Thoracic aorta (tissue), 2 donors: Measurements from ENCODE around the gene PKDCC. TPM values are rescaled to one million over a fixed set of nuclear protein-coding genes. Genes with fewer than 3 reads are reported as not detected.

Source experiments
- ATAC-seq: fragments of 150-250 bp; one replicate; pipeline ENCODE4 v1.8.0; 2017; ENCODE audit warnings: low read depth; ENCODE audit not compliant: insufficient number of reproducible peaks, low FRiP score
- DNase-seq: peaks from one replicate; pipeline ENCODE4 v3.0.0-alpha.2; 2020; ENCODE audit warnings: low spot score
- H3K27ac ChIP-seq, 2 donors: fragments of 200-600 bp; sonication (generic); 1 replicate in 1 of 2; 2 replicates in 1 of 2; pipeline ENCODE4 v1.5.1; 2016; ENCODE audit warnings: mild to moderate bottlenecking in 2 of 2, moderate library complexity in 2 of 2
- H3K27me3 ChIP-seq: fragments of 200-600 bp; sonication (generic); replicated peaks from 2 replicates; pipeline ENCODE4 v1.6.0; 2016; ENCODE audit warnings: mild to moderate bottlenecking; ENCODE audit not compliant: insufficient read depth
- H3K36me3 ChIP-seq: fragments of 200-600 bp; sonication (generic); one replicate; pipeline ENCODE4 v1.5.1; 2016
- H3K4me1 ChIP-seq, 2 donors: fragments of 200-600 bp; sonication (generic); 1 replicate in 1 of 2; 2 replicates in 1 of 2; pipeline versions ENCODE4 v1.5.1 to v1.6.0; 2016; ENCODE audit warnings: low read depth in 2 of 2, mild to moderate bottlenecking in 1 of 2; ENCODE audit not compliant: control insufficient read depth in 1 of 2
- H3K4me3 ChIP-seq: fragments of 200-600 bp; sonication (generic); 2 replicates; pipeline ENCODE4 v1.5.1; 2016; ENCODE audit warnings: mild to moderate bottlenecking
- H3K9me3 ChIP-seq: fragments of 200-600 bp; sonication (generic); 2 replicates; pipeline ENCODE4 v1.5.1; 2016
- total RNA-seq, 2 donors: library from RNA; depleted of rRNA; stranded (reverse); fragments of >200 nt; gene quantifications; one replicate each; pipeline versions ENCODE4 v1.1.0 to v1.2.3, GENCODE V29; 2016
- TF ChIP-seq, protein P1 (sequence below): fragments of 200-600 bp; sonication (generic); IDR thresholded peaks from one replicate; pipeline ENCODE4 v1.5.1; 2019; ENCODE audit warnings: antibody characterized with exemption

Gene PKDCC
- total RNA-seq, 2 donors from 2014 or later: 75.8 to 225 TPM

- no peaks in the 10 kb centered on the region for H3K27me3 ChIP-seq
- TF ChIP-seq, protein P1, sequence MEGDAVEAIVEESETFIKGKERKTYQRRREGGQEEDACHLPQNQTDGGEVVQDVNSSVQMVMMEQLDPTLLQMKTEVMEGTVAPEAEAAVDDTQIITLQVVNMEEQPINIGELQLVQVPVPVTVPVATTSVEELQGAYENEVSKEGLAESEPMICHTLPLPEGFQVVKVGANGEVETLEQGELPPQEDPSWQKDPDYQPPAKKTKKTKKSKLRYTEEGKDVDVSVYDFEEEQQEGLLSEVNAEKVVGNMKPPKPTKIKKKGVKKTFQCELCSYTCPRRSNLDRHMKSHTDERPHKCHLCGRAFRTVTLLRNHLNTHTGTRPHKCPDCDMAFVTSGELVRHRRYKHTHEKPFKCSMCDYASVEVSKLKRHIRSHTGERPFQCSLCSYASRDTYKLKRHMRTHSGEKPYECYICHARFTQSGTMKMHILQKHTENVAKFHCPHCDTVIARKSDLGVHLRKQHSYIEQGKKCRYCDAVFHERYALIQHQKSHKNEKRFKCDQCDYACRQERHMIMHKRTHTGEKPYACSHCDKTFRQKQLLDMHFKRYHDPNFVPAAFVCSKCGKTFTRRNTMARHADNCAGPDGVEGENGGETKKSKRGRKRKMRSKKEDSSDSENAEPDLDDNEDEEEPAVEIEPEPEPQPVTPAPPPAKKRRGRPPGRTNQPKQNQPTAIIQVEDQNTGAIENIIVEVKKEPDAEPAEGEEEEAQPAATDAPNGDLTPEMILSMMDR: no peak
- peaks cover 5 to 17% of the 10 kb centered on the region in 2 donors for H3K4me1 ChIP-seq
- no peaks in the 10 kb centered on the region for H3K36me3 ChIP-seq
- no peak overlapping the region for H3K4me3 ChIP-seq
- ATAC-seq (no peak), DNase-seq (no peak)
- no peak overlapping the region for H3K27ac ChIP-seq
- no peaks in the 10 kb centered on the region for H3K9me3 ChIP-seq
These were observed 5.0 kb upstream of the PKDCC start for GRCh38 chr2:42042631-42043355.

GRCh38 chr2:42043789-42044394 lies 3.9 kb upstream of the PKDCC start:
- ATAC-seq (no peak), DNase-seq (no peak)
- H3K36me3 ChIP-seq: no peaks in the 10 kb centered on the region
- H3K9me3 ChIP-seq: no peaks in the 10 kb centered on the region
- TF ChIP-seq, protein P1: no peak
- H3K27ac ChIP-seq: no peak overlapping the region
- H3K4me1 ChIP-seq: peaks cover 5 to 17% of the 10 kb centered on the region in 2 donors
- H3K27me3 ChIP-seq: no peaks in the 10 kb centered on the region
- H3K4me3 ChIP-seq: no peak overlapping the region

- H3K4me1 ChIP-seq: peaks cover 5 to 17% of the 10 kb centered on the region in 2 donors
- ATAC-seq (no peak), DNase-seq (no peak)
- H3K27me3 ChIP-seq: no peaks in the 10 kb centered on the region
- no peak overlapping the region for H3K4me3 ChIP-seq
- H3K9me3 ChIP-seq: no peaks in the 10 kb centered on the region
- no peaks in the 10 kb centered on the region for H3K36me3 ChIP-seq
- TF ChIP-seq, protein P1: no peak
- no peak overlapping the region for H3K27ac ChIP-seq
These were observed 2.9 kb upstream of the PKDCC start for GRCh38 chr2:42044939-42045338.

- H3K27ac ChIP-seq: peak overlapping the region; percentile 51 to 56
- H3K4me1 ChIP-seq: peaks cover 5 to 19% of the 10 kb centered on the region in 2 donors
- no peaks in the 10 kb centered on the region for H3K36me3 ChIP-seq
- TF ChIP-seq, protein P1: no peak
- no peak for ATAC-seq
- no peak overlapping the region for H3K4me3 ChIP-seq
- no peak for DNase-seq
- no peaks in the 10 kb centered on the region for H3K27me3 ChIP-seq
- H3K9me3 ChIP-seq: no peaks in the 10 kb centered on the region
These were observed 2.5 kb upstream of the PKDCC start for GRCh38 chr2:42045352-42045751.

- ATAC-seq (no peak), DNase-seq (no peak)
- H3K27me3 ChIP-seq: no peaks in the 10 kb centered on the region
- peaks cover 5 to 24% of the 10 kb centered on the region in 2 donors for H3K4me1 ChIP-seq
- TF ChIP-seq, protein P1: no peak
- H3K36me3 ChIP-seq: no peaks in the 10 kb centered on the region
- peak overlapping the region; percentile 91 for H3K4me3 ChIP-seq
- H3K27ac ChIP-seq: peak overlapping the region; percentile 86 to 87
- H3K9me3 ChIP-seq: no peaks in the 10 kb centered on the region
These were observed 1.7 kb upstream of the PKDCC start for GRCh38 chr2:42045848-42046748.
